Measurements from ENCODE around the gene MEP1B.

Gene MEP1B

GRCh38 chr18:32160547-32160946 lies 29.3 kb upstream of the MEP1B start:
- H3F3A ChIP-seq (ENCODE audit: insufficient read depth): no peaks in the 10 kb centered on the region
- H3K27me3 ChIP-seq (ENCODE audit: low read length): no peaks in the 10 kb centered on the region
- H3K4me2 ChIP-seq (ENCODE audit: low read depth, low read length, poor library complexity, severe bottlenecking): no peak overlapping the region
- H3K36me3 ChIP-seq (ENCODE audit: low read length): no peaks in the 10 kb centered on the region
- H4K20me1 ChIP-seq (ENCODE audit: low read depth, low read length): no peaks in the 10 kb centered on the region
- no peak overlapping the region for H2AFZ ChIP-seq (ENCODE audit: low read depth, low read length, severe bottlenecking)
- no peak overlapping the region for H3K9ac ChIP-seq (ENCODE audit: low read length)
- TF ChIP-seq EZH2phosphoT487 (conservative IDR thresholded peaks at IDR 0.05; ENCODE audit: low read length) (no peak), CTCF (IDR thresholded peaks at IDR 0.05; ENCODE audit: insufficient read depth, low read length, poor library complexity, severe bottlenecking) (no peak)
- H3K27ac ChIP-seq (ENCODE audit: low read depth, low read length): no peak overlapping the region
- H3K9me3 ChIP-seq (ENCODE audit: insufficient read depth, low read length): no peaks in the 10 kb centered on the region
- no peaks in the 10 kb centered on the region for H3K9me2 ChIP-seq (replicated peaks; ENCODE audit: insufficient read depth, low read length)
- no peak overlapping the region for H3K4me3 ChIP-seq (ENCODE audit: insufficient read depth, low read length, poor library complexity, severe bottlenecking)
- no peaks in the 10 kb centered on the region for H3K79me2 ChIP-seq (ENCODE audit: insufficient read depth, low read length)

- Histone ChIP-seq H3K79me2 (ENCODE audit: insufficient read depth, low read length) (no peaks in the 10 kb centered on the region), H3K4me3 (ENCODE audit: insufficient read depth, low read length, poor library complexity, severe bottlenecking) (no peak overlapping the region), H3K27ac (ENCODE audit: low read depth, low read length) (no peak overlapping the region), H3K27me3 (ENCODE audit: low read length) (no peaks in the 10 kb centered on the region), H4K20me1 (ENCODE audit: low read depth, low read length) (no peaks in the 10 kb centered on the region), H3K9me2 (replicated peaks; ENCODE audit: insufficient read depth, low read length) (no peaks in the 10 kb centered on the region), H3K4me2 (ENCODE audit: low read depth, low read length, poor library complexity, severe bottlenecking) (no peak overlapping the region), H2AFZ (ENCODE audit: low read depth, low read length, severe bottlenecking) (no peak overlapping the region), H3K36me3 (ENCODE audit: low read length) (no peaks in the 10 kb centered on the region), H3F3A (ENCODE audit: insufficient read depth) (no peaks in the 10 kb centered on the region), H3K9ac (ENCODE audit: low read length) (no peak overlapping the region), H3K9me3 (ENCODE audit: insufficient read depth, low read length) (no peaks in the 10 kb centered on the region)
- no peak for TF ChIP-seq CTCF (IDR thresholded peaks at IDR 0.05; ENCODE audit: insufficient read depth, low read length, poor library complexity, severe bottlenecking)
- TF ChIP-seq EZH2phosphoT487 (conservative IDR thresholded peaks at IDR 0.05; ENCODE audit: low read length): no peak
Observed at GRCh38 chr18:32167980-32168730, 21.7 kb upstream of the MEP1B start.

GRCh38 chr18:32173654-32174053 lies 16.2 kb upstream of the MEP1B start:
- Histone ChIP-seq H3K27ac (ENCODE audit: low read depth, low read length) (no peak overlapping the region), H3K36me3 (ENCODE audit: low read length) (no peaks in the 10 kb centered on the region), H4K20me1 (ENCODE audit: low read depth, low read length) (no peaks in the 10 kb centered on the region), H3K9me3 (ENCODE audit: insufficient read depth, low read length) (no peaks in the 10 kb centered on the region), H3K79me2 (ENCODE audit: insufficient read depth, low read length) (no peaks in the 10 kb centered on the region), H3K4me3 (ENCODE audit: insufficient read depth, low read length, poor library complexity, severe bottlenecking) (no peak overlapping the region), H3F3A (ENCODE audit: insufficient read depth) (no peaks in the 10 kb centered on the region), H3K9me2 (replicated peaks; ENCODE audit: insufficient read depth, low read length) (no peaks in the 10 kb centered on the region), H3K9ac (ENCODE audit: low read length) (no peak overlapping the region), H3K27me3 (ENCODE audit: low read length) (no peaks in the 10 kb centered on the region), H3K4me2 (ENCODE audit: low read depth, low read length, poor library complexity, severe bottlenecking) (no peak overlapping the region), H2AFZ (ENCODE audit: low read depth, low read length, severe bottlenecking) (no peak overlapping the region)
- TF ChIP-seq CTCF (IDR thresholded peaks at IDR 0.05; ENCODE audit: insufficient read depth, low read length, poor library complexity, severe bottlenecking): no peak
- no peak for TF ChIP-seq EZH2phosphoT487 (conservative IDR thresholded peaks at IDR 0.05; ENCODE audit: low read length)
